ENCODE data around the gene RFNG. TPM values are rescaled to one million over a fixed set of nuclear protein-coding genes. Genes with fewer than 3 reads are reported as not detected.

The RFNG gene
- total RNA-seq, 1 donor from 2014 or later: 72.3 TPM

- TF ChIP-seq CTCF (IDR thresholded peaks at IDR 0.05; ENCODE audit: insufficient read depth, low read length, poor library complexity, severe bottlenecking): no peak
- no peak overlapping the region for H3K4me3 ChIP-seq (ENCODE audit: low read depth, low read length)
- peaks cover 2% of the 10 kb centered on the region for H3K36me3 ChIP-seq (ENCODE audit: control insufficient read depth, insufficient read depth, low read length)
- no peak for DNase-seq (ENCODE audit: low read depth)
- H3K27me3 ChIP-seq (ENCODE audit: control insufficient read depth, insufficient read depth, low read length): no peaks in the 10 kb centered on the region
These were observed 2.1 kb upstream of the RFNG start for GRCh38 chr17:82053556-82054263.

GRCh38 chr17:82053130-82053529 is 1.5 kb upstream of the RFNG start:
- Histone ChIP-seq H3K4me3 (ENCODE audit: low read depth, low read length) (peak overlapping the region; percentile 80), H3K36me3 (ENCODE audit: control insufficient read depth, insufficient read depth, low read length) (peaks cover 3% of the 10 kb centered on the region), H3K27me3 (ENCODE audit: control insufficient read depth, insufficient read depth, low read length) (no peaks in the 10 kb centered on the region)
- DNase-seq (ENCODE audit: low read depth): no peak
- TF ChIP-seq CTCF (IDR thresholded peaks at IDR 0.05; ENCODE audit: insufficient read depth, low read length, poor library complexity, severe bottlenecking): no peak

GRCh38 chr17:82052638-82053059 is 1.0 kb upstream of the RFNG start:
- Histone ChIP-seq H3K36me3 (ENCODE audit: control insufficient read depth, insufficient read depth, low read length) (peaks cover 3% of the 10 kb centered on the region), H3K4me3 (ENCODE audit: low read depth, low read length) (peak overlapping the region; percentile 80), H3K27me3 (ENCODE audit: control insufficient read depth, insufficient read depth, low read length) (no peaks in the 10 kb centered on the region)
- no peak for TF ChIP-seq CTCF (IDR thresholded peaks at IDR 0.05; ENCODE audit: insufficient read depth, low read length, poor library complexity, severe bottlenecking)
- DNase-seq (ENCODE audit: low read depth): no peak

- H3K4me3 ChIP-seq (ENCODE audit: low read depth, low read length): peak overlapping the region; percentile 80
- no peaks in the 10 kb centered on the region for H3K27me3 ChIP-seq (ENCODE audit: control insufficient read depth, insufficient read depth, low read length)
- peaks cover 3% of the 10 kb centered on the region for H3K36me3 ChIP-seq (ENCODE audit: control insufficient read depth, insufficient read depth, low read length)
- DNase-seq (ENCODE audit: low read depth): no peak
- TF ChIP-seq CTCF (IDR thresholded peaks at IDR 0.05; ENCODE audit: insufficient read depth, low read length, poor library complexity, severe bottlenecking): no peak
These were observed 610 bp downstream of the RFNG start for GRCh38 chr17:82050761-82051641.

- H3K36me3 ChIP-seq (ENCODE audit: control insufficient read depth, insufficient read depth, low read length): peaks cover 3% of the 10 kb centered on the region
- H3K27me3 ChIP-seq (ENCODE audit: control insufficient read depth, insufficient read depth, low read length): no peaks in the 10 kb centered on the region
- no peak for DNase-seq (ENCODE audit: low read depth)
- no peak for TF ChIP-seq CTCF (IDR thresholded peaks at IDR 0.05; ENCODE audit: insufficient read depth, low read length, poor library complexity, severe bottlenecking)
- peak overlapping the region; percentile 80 for H3K4me3 ChIP-seq (ENCODE audit: low read depth, low read length)
These were observed 1.4 kb downstream of the RFNG start for GRCh38 chr17:82050152-82050760.
